GM12878 (cell line): ENCODE results near the gene TBL3. TPM values are rescaled to one million over a fixed set of nuclear protein-coding genes. Genes with fewer than 3 reads are reported as not detected.
A peak's percentile ranks its signal among the peaks of the same experiment; 100 is the strongest.

ENCODE experiments used
- BHLHE40 ChIP-seq, 2 experiments: fragments of 450-650 bp in 1 of 2; IDR thresholded peaks; 2 replicates each; pipeline ENCODE4 v1.6.1; 2011 to 2017; ENCODE audit warnings: low read depth in 2 of 2, borderline replicate concordance in 1 of 2, improper control_type of control experiment in 1 of 2, low read length in 1 of 2, mild to moderate bottlenecking in 1 of 2
- EGR1 ChIP-seq, 2 experiments: IDR thresholded peaks; 1 replicate in 1 of 2; 2 replicates in 1 of 2; pipeline ENCODE4 v1.6.1; 2011 to 2012; ENCODE audit warnings: low read depth in 2 of 2, low read length in 2 of 2, borderline replicate concordance in 1 of 2, mild to moderate bottlenecking in 1 of 2, moderate library complexity in 1 of 2
- FOXM1 ChIP-seq: IDR thresholded peaks from 2 replicates; pipeline ENCODE4 v1.6.1; 2012; ENCODE audit warnings: low read depth, mild to moderate bottlenecking, inconsistent platforms, low read length, moderate library complexity
- GATAD2B ChIP-seq: fragments of 450-650 bp; conservative IDR thresholded peaks from 2 replicates; pipeline ENCODE4 v1.6.1; 2017; ENCODE audit warnings: low read depth, mild to moderate bottlenecking, moderate library complexity
- HDGF ChIP-seq: fragments of 450-650 bp; IDR thresholded peaks from 2 replicates; pipeline ENCODE4 v1.6.1; 2016; ENCODE audit warnings: antibody characterized with exemption
- IKZF1 ChIP-seq: fragments of 450-650 bp; conservative IDR thresholded peaks from 2 replicates; pipeline ENCODE4 v1.6.1; 2017; ENCODE audit warnings: antibody characterized with exemption, mild to moderate bottlenecking
- JUNB ChIP-seq: IDR thresholded peaks from 2 replicates; pipeline ENCODE4 v1.6.1; 2016; ENCODE audit warnings: antibody characterized with exemption, mild to moderate bottlenecking
- MEF2B ChIP-seq: fragments of 450-650 bp; IDR thresholded peaks from 2 replicates; pipeline ENCODE4 v1.6.1; 2018; ENCODE audit warnings: mild to moderate bottlenecking, moderate library complexity; ENCODE audit not compliant: partially characterized antibody, poor library complexity, severe bottlenecking
- NR2C1 ChIP-seq: fragments of 450-650 bp; IDR thresholded peaks from 2 replicates; pipeline ENCODE4 v1.6.1; 2017; ENCODE audit warnings: antibody characterized with exemption, mild to moderate bottlenecking, moderate library complexity
- NR2F1 ChIP-seq: fragments of 450-650 bp; conservative IDR thresholded peaks from 2 replicates; pipeline ENCODE4 v1.6.1; 2017; ENCODE audit warnings: mild to moderate bottlenecking
- NRF1 ChIP-seq: conservative IDR thresholded peaks from 2 replicates; pipeline ENCODE4 v1.6.1; 2011; ENCODE audit warnings: mild to moderate bottlenecking, low read depth, low read length, improper control_type of control experiment
- POLR2AphosphoS5 ChIP-seq: IDR thresholded peaks from 2 replicates; pipeline ENCODE4 v1.6.1; 2011; ENCODE audit warnings: mild to moderate bottlenecking, low read length, inconsistent platforms
- RB1 ChIP-seq: fragments of 450-650 bp; formaldehyde crosslinking; IDR thresholded peaks from 2 replicates; pipeline ENCODE4 v1.6.1; 2017; ENCODE audit warnings: mild to moderate bottlenecking, borderline replicate concordance
- RCOR1 ChIP-seq: conservative IDR thresholded peaks from 2 replicates; pipeline ENCODE4 v1.6.1; 2012; ENCODE audit warnings: low read depth, low read length, improper control_type of control experiment
- SIN3A ChIP-seq: IDR thresholded peaks from 2 replicates; pipeline ENCODE4 v1.6.1; 2012; ENCODE audit warnings: low read depth, low read length, improper control_type of control experiment
- SP1 ChIP-seq: IDR thresholded peaks from one replicate; pipeline ENCODE4 v1.6.1; 2011; ENCODE audit warnings: low read depth, low read length
- SPI1 ChIP-seq: IDR thresholded peaks from 2 replicates; pipeline ENCODE4 v1.6.1; 2011; ENCODE audit warnings: low read depth, mild to moderate bottlenecking, low read length, moderate library complexity, borderline replicate concordance; ENCODE audit not compliant: insufficient read depth
- STAT3 ChIP-seq: IDR thresholded peaks from 2 replicates; pipeline ENCODE4 v1.6.1; 2011; ENCODE audit warnings: low read depth, low read length, improper control_type of control experiment
- TCF12 ChIP-seq: IDR thresholded peaks from 2 replicates; pipeline ENCODE4 v1.6.1; 2011; ENCODE audit warnings: low read depth, mild to moderate bottlenecking, low read length
- ZZZ3 ChIP-seq: IDR thresholded peaks from 2 replicates; pipeline ENCODE4 v1.6.1; 2011; ENCODE audit warnings: low read depth; ENCODE audit not compliant: control insufficient read depth, insufficient read length
- polyA plus RNA-seq, 11 experiments: library from polyadenylated mRNA; depleted of rRNA in 4 of 11; unstranded in 6 of 11; stranded (reverse) in 5 of 11; fragments of >200 nt; fragmentation: Nextera tagmentation in 4 of 11; fragmentation: Illumina TruSeq in 1 of 11; extraction: Ambion mirVana in 4 of 11; extraction: Trizol in 1 of 11; gene quantifications; 1 replicate in 1 of 11; 2 replicates in 10 of 11; pipeline versions ENCODE4 v1.2.1 to v1.2.3, GENCODE V29; 2011 to 2016; ENCODE audit warnings: inconsistent platforms in 2 of 11, missing spikeins in 2 of 11, low read depth in 1 of 11
- total RNA-seq, 4 experiments: library from RNA; depleted of rRNA in 3 of 4; stranded (reverse); fragments of >200 nt in 3 of 4; fragmentation: Illumina TruSeq in 1 of 4; extraction: Trizol in 1 of 4; gene quantifications; 2 replicates each; pipeline versions ENCODE4 v1.2.1 to v1.2.3, GENCODE V29; 2013 to 2021
- TF ChIP-seq, protein P1 (sequence below): IDR thresholded peaks from 2 replicates; pipeline ENCODE4 v1.6.1; 2011; ENCODE audit warnings: borderline replicate concordance, low read depth, mild to moderate bottlenecking, moderate library complexity, mixed read lengths, low read length; ENCODE audit not compliant: insufficient read depth; ENCODE audit errors: extremely low read length
- TF ChIP-seq, protein P2 (sequence below): fragments of 450-650 bp; IDR thresholded peaks from 2 replicates; pipeline ENCODE4 v1.6.1; 2017; ENCODE audit warnings: low read depth, mild to moderate bottlenecking, moderate library complexity
- TF ChIP-seq, protein P3 (sequence below): fragments of 450-650 bp; IDR thresholded peaks from 2 replicates; pipeline ENCODE4 v1.6.1; 2016; ENCODE audit warnings: mild to moderate bottlenecking
- TF ChIP-seq, protein P4 (sequence below): IDR thresholded peaks from 2 replicates; pipeline ENCODE4 v1.6.1; 2012; ENCODE audit warnings: low read depth, low read length, improper control_type of control experiment
- TF ChIP-seq, protein P5 (sequence below): fragments of 450-650 bp; IDR thresholded peaks from 2 replicates; pipeline ENCODE4 v1.6.1; 2014; ENCODE audit warnings: mild to moderate bottlenecking

Gene TBL3
- total and polyA plus RNA-seq, 10 of the 15 experiments (the other 5 are each of a cell fraction or from before 2014, with no cell fraction given) = 1.2 to 101 (median 34.2) TPM

DNA sequence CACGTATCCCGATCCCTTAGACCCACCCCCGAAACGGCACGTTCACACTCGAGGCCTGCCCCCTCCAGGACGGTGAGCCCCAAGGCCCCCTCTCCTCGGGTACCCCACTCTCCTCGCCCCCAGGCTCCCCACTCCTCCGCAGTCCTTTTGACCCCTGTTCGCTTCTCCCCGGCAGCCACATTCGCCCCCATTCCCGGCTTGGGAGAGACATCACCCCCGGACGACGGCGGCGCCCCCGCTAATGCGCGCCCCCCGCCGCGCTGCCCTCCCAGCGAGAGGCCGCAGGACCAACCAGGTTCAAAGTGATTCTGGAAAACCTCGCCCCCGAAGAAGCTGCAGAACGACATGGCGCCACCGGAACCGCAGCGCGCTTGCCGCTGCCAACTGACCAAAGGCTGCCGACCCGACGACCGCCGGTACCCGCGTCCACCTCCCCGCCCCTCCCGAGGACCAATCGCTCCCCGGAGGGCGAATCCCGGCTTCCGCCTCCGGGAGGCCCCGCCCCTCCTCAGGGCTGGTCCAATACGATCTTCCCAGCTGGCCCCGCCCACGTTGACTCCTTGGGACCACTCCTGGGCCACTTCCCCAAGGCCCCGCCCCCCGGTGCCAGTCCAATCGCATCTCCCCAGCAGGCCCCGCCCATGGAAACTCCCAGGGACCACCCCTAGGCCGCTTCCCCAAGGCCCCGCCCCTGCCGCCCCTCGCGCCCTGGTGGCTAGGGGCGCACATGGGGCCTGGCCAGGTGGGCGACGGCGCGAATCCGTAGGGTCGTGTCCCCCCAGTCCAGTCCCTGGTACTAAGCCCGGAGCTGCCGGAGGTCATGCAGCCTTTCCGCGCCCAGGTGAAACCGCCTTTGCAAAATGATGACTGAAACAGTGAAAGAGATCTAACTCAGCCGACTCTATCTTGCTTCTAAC lies 28.8 kb upstream of the TBL3 start, which contains the start of gene MSRB1 (continued):
- TF ChIP-seq, protein P1, sequence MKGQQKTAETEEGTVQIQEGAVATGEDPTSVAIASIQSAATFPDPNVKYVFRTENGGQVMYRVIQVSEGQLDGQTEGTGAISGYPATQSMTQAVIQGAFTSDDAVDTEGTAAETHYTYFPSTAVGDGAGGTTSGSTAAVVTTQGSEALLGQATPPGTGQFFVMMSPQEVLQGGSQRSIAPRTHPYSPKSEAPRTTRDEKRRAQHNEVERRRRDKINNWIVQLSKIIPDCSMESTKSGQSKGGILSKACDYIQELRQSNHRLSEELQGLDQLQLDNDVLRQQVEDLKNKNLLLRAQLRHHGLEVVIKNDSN = no peak
- TF ChIP-seq IKZF1 (peak; percentile 54), NR2C1 (no peak), STAT3 (no peak), EGR1 (IDR thresholded peaks at IDR 0.05; ENCODE audit: borderline replicate concordance in 1 of 2, low read depth in 2 of 2, low read length in 2 of 2) (peak in 1 of 2 experiments; percentile 4; a peak in 1 of 3 replicates), ZZZ3 (no peak), HDGF (peak; percentile 97), NRF1 (no peak), FOXM1 (no peak), SP1 (peak; percentile 87), MEF2B (peak; percentile 31), RB1 (peak; percentile 45; the same call in 1 of the 2 replicates), TCF12 (no peak), GATAD2B (peak; percentile 64), SIN3A (peak; percentile 34; the same call in 1 of the 2 replicates), POLR2AphosphoS5 (peak; percentile 79; the same call in 1 of the 2 replicates), JUNB (peak; percentile 80), BHLHE40 (IDR thresholded peaks at IDR 0.05; ENCODE audit: borderline replicate concordance in 1 of 2, low read depth in 2 of 2, low read length in 1 of 2) (0 out of 4 replicates have a peak, but pooled peaks of 1 of the 2 experiments have one; percentile 22), RCOR1 (no peak), SPI1 (peak; percentile 37; the same call in 1 of the 2 replicates), NR2F1 (peak; percentile 23; the same call in 1 of the 2 replicates)
- TF ChIP-seq, protein P2, sequence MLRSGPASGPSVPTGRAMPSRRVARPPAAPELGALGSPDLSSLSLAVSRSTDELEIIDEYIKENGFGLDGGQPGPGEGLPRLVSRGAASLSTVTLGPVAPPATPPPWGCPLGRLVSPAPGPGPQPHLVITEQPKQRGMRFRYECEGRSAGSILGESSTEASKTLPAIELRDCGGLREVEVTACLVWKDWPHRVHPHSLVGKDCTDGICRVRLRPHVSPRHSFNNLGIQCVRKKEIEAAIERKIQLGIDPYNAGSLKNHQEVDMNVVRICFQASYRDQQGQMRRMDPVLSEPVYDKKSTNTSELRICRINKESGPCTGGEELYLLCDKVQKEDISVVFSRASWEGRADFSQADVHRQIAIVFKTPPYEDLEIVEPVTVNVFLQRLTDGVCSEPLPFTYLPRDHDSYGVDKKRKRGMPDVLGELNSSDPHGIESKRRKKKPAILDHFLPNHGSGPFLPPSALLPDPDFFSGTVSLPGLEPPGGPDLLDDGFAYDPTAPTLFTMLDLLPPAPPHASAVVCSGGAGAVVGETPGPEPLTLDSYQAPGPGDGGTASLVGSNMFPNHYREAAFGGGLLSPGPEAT = peak; percentile 89; the same call in 1 of the 2 replicates
- TF ChIP-seq, protein P3, sequence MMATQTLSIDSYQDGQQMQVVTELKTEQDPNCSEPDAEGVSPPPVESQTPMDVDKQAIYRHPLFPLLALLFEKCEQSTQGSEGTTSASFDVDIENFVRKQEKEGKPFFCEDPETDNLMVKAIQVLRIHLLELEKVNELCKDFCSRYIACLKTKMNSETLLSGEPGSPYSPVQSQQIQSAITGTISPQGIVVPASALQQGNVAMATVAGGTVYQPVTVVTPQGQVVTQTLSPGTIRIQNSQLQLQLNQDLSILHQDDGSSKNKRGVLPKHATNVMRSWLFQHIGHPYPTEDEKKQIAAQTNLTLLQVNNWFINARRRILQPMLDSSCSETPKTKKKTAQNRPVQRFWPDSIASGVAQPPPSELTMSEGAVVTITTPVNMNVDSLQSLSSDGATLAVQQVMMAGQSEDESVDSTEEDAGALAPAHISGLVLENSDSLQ = peak; percentile 39; the same call in 1 of the 2 replicates
- TF ChIP-seq, protein P4, sequence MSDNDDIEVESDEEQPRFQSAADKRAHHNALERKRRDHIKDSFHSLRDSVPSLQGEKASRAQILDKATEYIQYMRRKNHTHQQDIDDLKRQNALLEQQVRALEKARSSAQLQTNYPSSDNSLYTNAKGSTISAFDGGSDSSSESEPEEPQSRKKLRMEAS = peak; percentile 79; the same call in 1 of the 2 replicates
- TF ChIP-seq, protein P5, sequence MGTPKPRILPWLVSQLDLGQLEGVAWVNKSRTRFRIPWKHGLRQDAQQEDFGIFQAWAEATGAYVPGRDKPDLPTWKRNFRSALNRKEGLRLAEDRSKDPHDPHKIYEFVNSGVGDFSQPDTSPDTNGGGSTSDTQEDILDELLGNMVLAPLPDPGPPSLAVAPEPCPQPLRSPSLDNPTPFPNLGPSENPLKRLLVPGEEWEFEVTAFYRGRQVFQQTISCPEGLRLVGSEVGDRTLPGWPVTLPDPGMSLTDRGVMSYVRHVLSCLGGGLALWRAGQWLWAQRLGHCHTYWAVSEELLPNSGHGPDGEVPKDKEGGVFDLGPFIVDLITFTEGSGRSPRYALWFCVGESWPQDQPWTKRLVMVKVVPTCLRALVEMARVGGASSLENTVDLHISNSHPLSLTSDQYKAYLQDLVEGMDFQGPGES = 0 out of 2 replicates have a peak, but pooled peaks have one; percentile 28
